TTC549 (cell line): ENCODE data around the gene STX11.
"Not testable (repeated sequence)": the region's sequence is repeated elsewhere in the genome, so short reads cannot be mapped to it uniquely, and the experiment has no call there.

ENCODE experiments used
- FAIRE-seq: peaks from 2 replicates; lab custom pipeline; 2012; peaks lifted over from hg19 to GRCh38; lab: Jason Lieb, UNC

The STX11 gene

GRCh38 chr6:144177726-144178125, 27.4 kb downstream of the STX11 start:
- no peak for FAIRE-seq

GRCh38 chr6:144178323-144178722, 28.0 kb downstream of the STX11 start:
- no peak for FAIRE-seq

GRCh38 chr6:144179237-144179636, 28.9 kb downstream of the STX11 start:
- FAIRE-seq, result no peak

- FAIRE-seq, result no peak
These were observed 29.5 kb downstream of the STX11 start for GRCh38 chr6:144179828-144180227.

GRCh38 chr6:144180354-144180753, 30.0 kb downstream of the STX11 start:
- not testable (repeated sequence) for FAIRE-seq

- FAIRE-seq, result no peak
These were observed 31.3 kb downstream of the STX11 start for GRCh38 chr6:144181639-144182038.

- not testable (repeated sequence) for FAIRE-seq
These were observed 33.9 kb downstream of the STX11 start for GRCh38 chr6:144184186-144184585.

GRCh38 chr6:144185133-144185836, 35.0 kb downstream of the STX11 start:
- FAIRE-seq, result no peak

GRCh38 chr6:144186817-144187625, 36.7 kb downstream of the STX11 start:
- no peak for FAIRE-seq

GRCh38 chr6:144189351-144189750, 39.0 kb downstream of the STX11 start:
- no peak for FAIRE-seq

GRCh38 chr6:144190080-144190479, 39.8 kb downstream of the STX11 start:
- no peak for FAIRE-seq

GRCh38 chr6:144190593-144190992, 40.3 kb downstream of the STX11 start:
- no peak for FAIRE-seq

GRCh38 chr6:144193181-144193580, 42.9 kb downstream of the STX11 start:
- FAIRE-seq, result no peak

- FAIRE-seq, result no peak
These were observed 44.0 kb downstream of the STX11 start for GRCh38 chr6:144194293-144194810.

GRCh38 chr6:144195671-144196270, 45.5 kb downstream of the STX11 start:
- no peak for FAIRE-seq

GRCh38 chr6:144197919-144198318, 47.6 kb downstream of the STX11 start:
- no peak for FAIRE-seq

- no peak for FAIRE-seq
These were observed 52.7 kb downstream of the STX11 start for GRCh38 chr6:144202879-144203468.

- FAIRE-seq, result no peak
These were observed 60.8 kb downstream of the STX11 start for GRCh38 chr6:144211160-144211559.

- no peak for FAIRE-seq
These were observed 63.0 kb downstream of the STX11 start for GRCh38 chr6:144213315-144213714.

- FAIRE-seq, result no peak
These were observed 63.7 kb downstream of the STX11 start for GRCh38 chr6:144214029-144214428.

- no peak for FAIRE-seq
These were observed 64.5 kb downstream of the STX11 start for GRCh38 chr6:144214622-144215401.

- FAIRE-seq, result no peak
These were observed 65.2 kb downstream of the STX11 start for GRCh38 chr6:144215402-144215931.
